ENCODE results near the gene CDH4.

DNA sequence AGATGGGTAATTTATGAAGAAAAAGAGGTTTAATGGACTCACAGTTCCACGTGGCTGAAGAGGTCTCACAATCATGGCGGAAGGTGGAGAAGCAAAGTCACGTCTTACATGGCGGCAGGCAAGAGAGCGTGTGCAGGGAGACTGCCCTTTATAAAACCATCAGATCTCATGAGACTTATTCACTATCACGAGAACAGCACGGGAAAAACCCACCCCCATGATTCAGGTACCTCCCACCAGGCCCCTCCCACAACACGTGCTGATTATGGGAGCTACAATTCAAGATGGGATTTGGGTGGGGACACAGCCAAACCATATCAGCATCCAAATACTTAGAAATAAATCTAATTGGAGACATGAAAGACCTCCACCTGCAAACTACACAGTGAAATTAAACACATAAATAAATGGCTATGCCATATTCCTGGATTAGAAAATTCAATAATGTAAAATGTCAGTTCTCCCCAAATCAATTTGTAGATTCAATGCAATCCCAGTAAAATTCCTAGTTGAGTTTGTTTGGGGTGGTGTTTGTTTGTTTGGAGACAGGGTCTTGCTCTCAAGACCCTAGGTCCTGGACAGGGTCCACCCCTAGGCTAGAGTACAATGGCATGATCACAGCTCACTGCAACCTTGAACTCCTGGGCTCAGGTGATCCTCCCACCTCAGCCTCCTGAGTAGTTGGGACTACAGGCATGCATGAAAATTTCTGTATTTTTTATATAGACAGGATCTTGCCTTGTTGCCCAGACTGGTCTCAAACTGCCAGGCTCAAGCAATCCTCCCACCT, 712.0 kb downstream of the CDH4 start:
- TF ChIP-seq FOXO4 (CRISPR knock-in tag; IDR thresholded peaks at IDR 0.05) = no peak
- TF ChIP-seq RFX1 (IDR thresholded peaks at IDR 0.05) = no peak
- no peak for TF ChIP-seq ERF (CRISPR knock-in tag; IDR thresholded peaks at IDR 0.05)
